22Rv1 (cell line): ENCODE data around the gene ADGRB2.

Source experiments
- H3K27ac ChIP-seq: fragments of 450-650 bp; 2 replicates; pipeline ENCODE4 v1.5.1; 2017
- ZFX ChIP-seq: fragments of 450-650 bp; IDR thresholded peaks from 2 replicates; pipeline ENCODE4 v1.6.1; 2017; ENCODE audit warnings: antibody characterized with exemption, borderline replicate concordance
- TF ChIP-seq, protein P1 (sequence below): fragments of 450-650 bp; IDR thresholded peaks from 2 replicates; pipeline ENCODE4 v1.5.1; 2017; ENCODE audit warnings: mild to moderate bottlenecking

The ADGRB2 gene

GRCh38 chr1:31793586-31794285, 29.6 kb upstream of the ADGRB2 start:
- TF ChIP-seq, protein P1, sequence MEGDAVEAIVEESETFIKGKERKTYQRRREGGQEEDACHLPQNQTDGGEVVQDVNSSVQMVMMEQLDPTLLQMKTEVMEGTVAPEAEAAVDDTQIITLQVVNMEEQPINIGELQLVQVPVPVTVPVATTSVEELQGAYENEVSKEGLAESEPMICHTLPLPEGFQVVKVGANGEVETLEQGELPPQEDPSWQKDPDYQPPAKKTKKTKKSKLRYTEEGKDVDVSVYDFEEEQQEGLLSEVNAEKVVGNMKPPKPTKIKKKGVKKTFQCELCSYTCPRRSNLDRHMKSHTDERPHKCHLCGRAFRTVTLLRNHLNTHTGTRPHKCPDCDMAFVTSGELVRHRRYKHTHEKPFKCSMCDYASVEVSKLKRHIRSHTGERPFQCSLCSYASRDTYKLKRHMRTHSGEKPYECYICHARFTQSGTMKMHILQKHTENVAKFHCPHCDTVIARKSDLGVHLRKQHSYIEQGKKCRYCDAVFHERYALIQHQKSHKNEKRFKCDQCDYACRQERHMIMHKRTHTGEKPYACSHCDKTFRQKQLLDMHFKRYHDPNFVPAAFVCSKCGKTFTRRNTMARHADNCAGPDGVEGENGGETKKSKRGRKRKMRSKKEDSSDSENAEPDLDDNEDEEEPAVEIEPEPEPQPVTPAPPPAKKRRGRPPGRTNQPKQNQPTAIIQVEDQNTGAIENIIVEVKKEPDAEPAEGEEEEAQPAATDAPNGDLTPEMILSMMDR: no peak
- TF ChIP-seq ZFX: no peak
- H3K27ac ChIP-seq: no peak overlapping the region

DNA sequence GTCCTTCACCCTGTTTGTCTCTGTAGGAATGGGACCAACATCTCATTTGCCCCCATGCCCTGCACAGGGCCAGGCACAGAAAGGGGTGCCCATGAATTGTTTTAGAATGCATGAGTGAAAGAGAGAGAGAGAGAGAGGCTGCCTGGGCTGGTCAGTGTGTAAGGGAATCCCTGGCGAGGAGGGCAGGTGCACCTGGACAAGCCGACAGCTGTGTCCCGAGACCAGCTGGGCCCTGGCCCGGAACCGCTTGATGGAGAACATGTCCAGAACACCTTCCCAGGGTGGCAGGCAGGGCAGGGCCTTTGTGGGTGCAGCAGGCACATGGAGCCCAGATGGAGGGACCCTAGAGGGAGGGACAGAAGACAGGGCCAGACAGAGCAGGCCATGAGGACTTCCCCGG, 28.9 kb upstream of the ADGRB2 start:
- TF ChIP-seq ZFX: no peak
- TF ChIP-seq, protein P1: no peak
- H3K27ac ChIP-seq: no peak overlapping the region

DNA sequence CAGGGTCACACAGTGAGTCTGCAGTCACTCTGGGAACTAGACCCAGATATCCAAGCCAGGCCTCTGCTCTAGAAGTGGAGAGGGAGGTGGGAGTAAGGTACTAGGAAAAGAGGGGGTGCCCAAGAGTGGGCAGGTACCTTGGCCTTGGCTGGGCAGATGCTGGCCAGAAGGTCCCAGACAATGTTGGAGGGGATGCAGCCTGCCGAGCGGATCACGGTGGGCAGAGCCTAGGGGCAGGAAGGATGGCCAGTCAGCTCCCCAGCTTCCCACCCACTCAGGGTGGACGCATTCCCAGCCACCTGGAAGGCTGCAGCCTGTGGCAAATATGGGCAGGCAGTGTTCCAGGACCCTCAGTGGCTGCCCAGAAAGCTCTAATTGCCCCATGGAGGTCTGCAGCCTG, 28.4 kb upstream of the ADGRB2 start:
- H3K27ac ChIP-seq: no peak overlapping the region
- TF ChIP-seq, protein P1: no peak

DNA sequence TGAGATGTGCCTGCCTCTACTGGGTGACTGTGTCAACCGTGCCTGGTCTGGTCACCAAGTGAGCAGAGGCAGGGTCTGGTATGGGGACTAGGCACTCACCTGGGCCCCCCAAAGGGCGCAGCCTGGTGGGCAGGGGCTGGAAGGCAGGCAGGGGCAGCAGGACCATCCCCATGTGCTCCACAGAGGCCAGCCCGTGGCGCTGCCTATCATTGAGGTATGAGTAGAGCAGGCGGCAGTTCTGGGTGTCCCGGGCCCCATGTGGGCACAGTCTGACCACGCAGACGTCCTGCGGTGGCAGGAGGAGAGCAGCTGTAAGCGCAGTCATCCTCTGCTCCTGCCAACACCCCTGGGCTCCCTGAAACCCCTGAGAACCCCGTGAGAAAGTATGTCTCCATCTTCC, 28.0 kb upstream of the ADGRB2 start:
- TF ChIP-seq ZFX: no peak
- TF ChIP-seq, protein P1: no peak
- no peak overlapping the region for H3K27ac ChIP-seq

GRCh38 chr1:31791131-31791858, 27.2 kb upstream of the ADGRB2 start:
- H3K27ac ChIP-seq: no peak overlapping the region
- TF ChIP-seq ZFX: no peak

DNA sequence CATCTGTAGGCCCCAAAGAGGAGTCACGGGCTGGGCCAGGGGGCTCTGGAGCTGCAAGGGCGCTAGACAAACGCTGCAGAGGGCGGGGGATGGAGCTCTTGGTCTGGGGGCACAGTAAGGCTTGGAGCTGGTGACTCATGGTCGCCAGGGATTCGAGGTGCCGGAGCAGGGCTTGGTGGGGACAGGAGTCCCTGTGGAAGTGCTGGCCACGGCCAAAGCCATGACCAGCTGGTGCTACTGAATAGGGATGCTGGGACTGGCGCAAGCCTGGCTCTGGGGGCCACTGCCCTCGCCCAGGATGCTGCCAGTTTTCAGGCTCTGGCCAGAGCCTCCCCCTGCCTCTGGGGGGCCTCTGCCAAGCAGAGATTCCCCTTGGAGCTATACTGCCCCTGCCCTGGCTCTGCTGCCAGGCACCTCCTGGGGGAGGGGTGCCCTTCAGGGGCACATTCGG, 26.5 kb upstream of the ADGRB2 start:
- TF ChIP-seq, protein P1: no peak
- TF ChIP-seq ZFX: no peak
- no peak overlapping the region for H3K27ac ChIP-seq

- TF ChIP-seq, protein P1: no peak
- TF ChIP-seq ZFX: no peak
- no peak overlapping the region for H3K27ac ChIP-seq
Observed at GRCh38 chr1:31790140-31790539, 26.0 kb upstream of the ADGRB2 start.
